ENCODE measurements around the gene CDHR3. TPM values are rescaled to one million over a fixed set of nuclear protein-coding genes. Genes with fewer than 3 reads are reported as not detected.

CDHR3 gene
- total RNA-seq, 1 donor from 2014 or later: 2.3 TPM

- Mint-ChIP-seq H3K4me1 (ENCODE audit: unreplicated experiment) (no peaks in the 10 kb centered on the region), H3K36me3 (ENCODE audit: unreplicated experiment) (no peaks in the 10 kb centered on the region), H3K9me3 (ENCODE audit: unreplicated experiment) (no peaks in the 10 kb centered on the region), H3K27ac (ENCODE audit: unreplicated experiment) (no peak overlapping the region), H3K27me3 (ENCODE audit: unreplicated experiment) (peaks cover 23% of the 10 kb centered on the region), H3K4me3 (ENCODE audit: unreplicated experiment) (no peak overlapping the region)
- DNase-seq (ENCODE audit: extremely low spot score, unreplicated experiment): no peak
- TF ChIP-seq CTCF (IDR thresholded peaks at IDR 0.05): no peak
These were observed 94.3 kb downstream of the CDHR3 start for GRCh38 chr7:106057204-106057961.

GRCh38 chr7:106057962-106058927 lies 95.2 kb downstream of the CDHR3 start:
- no peaks in the 10 kb centered on the region for H3K9me3 Mint-ChIP-seq (ENCODE audit: unreplicated experiment)
- peaks cover 21% of the 10 kb centered on the region for H3K27me3 Mint-ChIP-seq (ENCODE audit: unreplicated experiment)
- no peak overlapping the region for H3K27ac Mint-ChIP-seq (ENCODE audit: unreplicated experiment)
- H3K4me3 Mint-ChIP-seq (ENCODE audit: unreplicated experiment): no peak overlapping the region
- DNase-seq (ENCODE audit: extremely low spot score, unreplicated experiment): no peak
- H3K4me1 Mint-ChIP-seq (ENCODE audit: unreplicated experiment): peaks cover 3% of the 10 kb centered on the region
- H3K36me3 Mint-ChIP-seq (ENCODE audit: unreplicated experiment): no peaks in the 10 kb centered on the region
- no peak for TF ChIP-seq CTCF (IDR thresholded peaks at IDR 0.05)

- no peak for DNase-seq (ENCODE audit: extremely low spot score, unreplicated experiment)
- Mint-ChIP-seq H3K4me1 (ENCODE audit: unreplicated experiment) (peaks cover 3% of the 10 kb centered on the region), H3K36me3 (ENCODE audit: unreplicated experiment) (no peaks in the 10 kb centered on the region), H3K27me3 (ENCODE audit: unreplicated experiment) (peaks cover 17% of the 10 kb centered on the region), H3K9me3 (ENCODE audit: unreplicated experiment) (no peaks in the 10 kb centered on the region), H3K27ac (ENCODE audit: unreplicated experiment) (no peak overlapping the region), H3K4me3 (ENCODE audit: unreplicated experiment) (no peak overlapping the region)
- no peak for TF ChIP-seq CTCF (IDR thresholded peaks at IDR 0.05)
These were observed 95.9 kb downstream of the CDHR3 start for GRCh38 chr7:106058928-106059324.

- Mint-ChIP-seq H3K27ac (ENCODE audit: unreplicated experiment) (no peak overlapping the region), H3K36me3 (ENCODE audit: unreplicated experiment) (no peaks in the 10 kb centered on the region), H3K4me1 (ENCODE audit: unreplicated experiment) (peaks cover 8% of the 10 kb centered on the region), H3K4me3 (ENCODE audit: unreplicated experiment) (no peak overlapping the region), H3K9me3 (ENCODE audit: unreplicated experiment) (no peaks in the 10 kb centered on the region), H3K27me3 (ENCODE audit: unreplicated experiment) (peaks cover 10% of the 10 kb centered on the region)
- no peak for DNase-seq (ENCODE audit: extremely low spot score, unreplicated experiment)
- no peak for TF ChIP-seq CTCF (IDR thresholded peaks at IDR 0.05)
These were observed 96.5 kb downstream of the CDHR3 start for GRCh38 chr7:106059556-106059955.

- TF ChIP-seq CTCF (IDR thresholded peaks at IDR 0.05): no peak
- Mint-ChIP-seq H3K4me1 (ENCODE audit: unreplicated experiment) (peaks cover 17% of the 10 kb centered on the region), H3K9me3 (ENCODE audit: unreplicated experiment) (no peaks in the 10 kb centered on the region)
These were observed 97.4 kb downstream of the CDHR3 start for GRCh38 chr7:106060394-106060920.

More at GRCh38 chr7:106060394-106060920, 97.4 kb downstream of the CDHR3 start:
- Mint-ChIP-seq H3K36me3 (ENCODE audit: unreplicated experiment) (no peaks in the 10 kb centered on the region), H3K27me3 (ENCODE audit: unreplicated experiment) (peaks cover 3% of the 10 kb centered on the region), H3K4me3 (ENCODE audit: unreplicated experiment) (no peak overlapping the region), H3K27ac (ENCODE audit: unreplicated experiment) (no peak overlapping the region)
- DNase-seq (ENCODE audit: extremely low spot score, unreplicated experiment): no peak
